GM12892 (cell line): ENCODE data around the gene KLHL2.

Experiments used
- POLR2A ChIP-seq: IDR thresholded peaks from 2 replicates; pipeline ENCODE4 v1.6.1; 2011; ENCODE audit warnings: low read depth, low read length, control low read depth
- POLR2AphosphoS5 ChIP-seq: IDR thresholded peaks from 2 replicates; pipeline ENCODE4 v1.6.1; 2011; ENCODE audit warnings: low read depth, low read length, control low read depth

- TF ChIP-seq POLR2AphosphoS5, result no peak
- TF ChIP-seq POLR2A, result no peak
Measured at GRCh38 chr4:165369522-165369921, 162.2 kb downstream of the KLHL2 start.
